ENCODE data around the gene CDK18.

The CDK18 gene

DNA sequence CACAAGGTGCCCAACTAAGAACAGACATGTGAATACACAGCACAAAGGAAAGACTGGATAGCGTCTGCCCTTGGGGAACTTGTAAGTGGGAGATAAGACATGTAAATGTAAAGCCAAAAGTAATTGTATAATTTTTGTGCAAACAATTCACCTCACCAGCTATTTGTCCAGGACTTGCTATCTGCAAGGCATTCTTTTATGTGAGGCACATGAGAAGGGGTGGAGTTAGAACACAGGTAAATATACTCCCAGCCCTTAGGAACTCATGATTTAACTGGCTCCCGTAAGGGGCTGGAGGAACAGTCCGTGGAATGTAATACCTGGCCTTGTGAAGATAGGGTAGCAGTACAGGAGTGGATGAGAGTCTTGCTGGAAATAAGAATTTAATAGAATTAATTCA is 61.3 kb downstream of the CDK18 start:
- in situ Hi-C loops (cut with MboI; ENCODE audit: low sequenced_read_pairs): no loop called here

- in situ Hi-C loops (cut with MboI; ENCODE audit: low sequenced_read_pairs): no loop called here
These were observed 63.2 kb downstream of the CDK18 start for GRCh38 chr1:205567716-205568115.

DNA sequence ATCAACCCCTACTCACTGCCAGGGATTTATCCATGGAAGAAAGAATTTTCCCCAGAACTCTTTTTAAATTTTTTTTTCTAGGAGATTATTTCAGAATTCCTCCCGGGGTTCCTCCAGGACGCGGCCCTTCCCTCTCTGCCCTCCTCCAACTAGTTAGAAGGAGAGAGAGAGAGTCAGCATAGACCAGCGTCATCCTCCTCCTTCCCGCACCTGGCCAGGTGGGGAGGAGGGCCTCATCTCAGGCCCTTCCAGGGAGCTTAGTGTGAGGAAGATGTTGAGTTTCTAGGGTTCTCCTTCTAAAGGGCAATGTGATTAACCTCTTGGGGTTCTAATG is 63.6 kb downstream of the CDK18 start:
- in situ Hi-C loops (cut with MboI; ENCODE audit: low sequenced_read_pairs): no loop called here

DNA sequence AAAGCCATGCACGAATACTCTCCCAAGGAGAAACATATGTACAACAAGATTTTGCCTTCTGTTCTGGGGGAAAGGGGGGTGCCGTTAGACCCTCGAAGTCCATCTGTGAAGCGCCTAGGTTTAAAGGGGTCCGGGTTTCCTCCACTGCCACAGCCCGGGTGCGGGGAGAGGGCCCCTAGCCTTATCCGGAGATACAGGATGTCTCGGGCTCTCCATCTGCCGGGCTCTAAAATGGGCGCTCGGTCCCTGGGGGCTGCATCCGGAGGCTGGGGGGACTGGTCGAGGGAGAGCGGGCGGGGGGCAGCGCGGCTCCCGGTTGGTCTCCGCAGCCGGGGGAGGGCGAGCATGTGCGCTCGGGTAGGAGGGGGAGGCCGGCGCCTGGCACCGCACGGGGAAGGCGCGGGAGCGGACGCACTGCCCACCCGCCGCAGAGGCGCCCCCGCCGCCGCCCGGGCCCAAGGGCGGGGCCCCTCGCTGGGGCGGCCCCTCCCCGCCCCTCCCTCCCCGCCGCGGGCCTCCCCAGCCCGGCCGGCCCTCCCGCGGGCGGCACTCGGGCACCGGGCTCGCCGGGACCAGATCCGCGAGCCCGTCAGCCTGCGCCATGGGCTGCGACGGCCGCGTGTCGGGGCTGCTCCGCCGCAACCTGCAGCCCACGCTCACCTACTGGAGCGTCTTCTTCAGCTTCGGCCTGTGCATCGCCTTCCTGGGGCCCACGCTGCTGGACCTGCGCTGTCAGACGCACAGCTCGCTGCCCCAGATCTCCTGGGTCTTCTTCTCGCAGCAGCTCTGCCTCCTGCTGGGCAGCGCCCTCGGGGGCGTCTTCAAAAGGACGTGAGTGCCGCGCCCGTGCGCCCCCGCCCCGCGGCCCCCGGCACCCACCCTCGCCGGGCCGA is 64.2 kb downstream of the CDK18 start:
- in situ Hi-C loops (cut with MboI; ENCODE audit: low sequenced_read_pairs): no loop called here

- in situ Hi-C loops (cut with MboI; ENCODE audit: low sequenced_read_pairs): no loop called here
These were observed 65.1 kb downstream of the CDK18 start for GRCh38 chr1:205569411-205570172.

DNA sequence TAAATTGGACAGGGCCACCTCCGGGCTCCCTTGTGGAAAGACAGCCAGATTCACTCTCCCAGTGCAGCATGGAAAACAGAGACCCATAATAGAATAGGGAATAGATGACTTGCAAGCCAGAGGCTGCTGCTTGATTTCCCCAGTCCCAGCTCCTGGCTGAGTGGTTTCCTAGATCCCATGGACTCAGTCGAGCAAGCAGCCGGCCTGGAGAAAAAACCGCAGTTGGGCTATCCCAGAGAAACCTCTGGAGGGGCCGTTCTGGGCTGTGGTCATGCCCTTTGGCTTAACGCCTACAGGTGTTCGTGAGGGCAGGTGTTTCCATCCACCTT is 65.7 kb downstream of the CDK18 start:
- in situ Hi-C loops (cut with MboI; ENCODE audit: low sequenced_read_pairs): no loop called here

DNA sequence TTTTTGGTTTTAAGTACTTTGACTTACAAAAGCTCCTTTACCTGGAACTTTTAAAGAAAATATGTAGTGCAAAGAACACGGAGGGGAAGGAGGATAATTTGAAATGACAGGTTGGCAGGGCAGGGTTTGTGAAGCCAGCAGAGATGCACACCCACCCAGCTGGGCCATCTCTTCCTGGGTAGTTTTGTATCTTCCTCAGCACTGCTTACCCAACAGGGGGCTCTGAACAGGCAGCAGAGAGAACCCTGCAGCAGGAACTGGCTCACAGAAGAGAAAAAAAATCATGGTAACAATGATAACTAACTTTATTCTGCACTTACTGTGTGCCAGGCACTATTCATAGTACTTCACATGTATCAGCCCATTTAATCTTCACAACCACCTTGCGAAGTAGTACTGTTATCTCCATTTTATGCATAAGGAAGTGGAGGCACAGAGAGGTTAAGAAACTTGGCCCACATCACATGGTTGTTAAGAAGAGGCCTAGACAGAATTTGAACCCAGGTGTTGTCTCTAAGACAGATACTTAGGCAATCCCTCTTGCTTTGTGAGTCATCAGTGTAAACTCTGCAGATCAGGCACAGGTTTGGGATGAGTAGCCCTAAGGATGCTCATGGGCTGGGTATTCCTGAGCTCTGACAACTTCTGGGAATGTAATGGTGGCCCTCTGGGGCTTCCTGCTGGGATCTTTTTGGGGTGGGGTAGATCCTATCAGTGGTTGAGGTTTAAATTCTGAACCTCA is 66.5 kb downstream of the CDK18 start:
- in situ Hi-C loops (cut with MboI; ENCODE audit: low sequenced_read_pairs): no loop called here

DNA sequence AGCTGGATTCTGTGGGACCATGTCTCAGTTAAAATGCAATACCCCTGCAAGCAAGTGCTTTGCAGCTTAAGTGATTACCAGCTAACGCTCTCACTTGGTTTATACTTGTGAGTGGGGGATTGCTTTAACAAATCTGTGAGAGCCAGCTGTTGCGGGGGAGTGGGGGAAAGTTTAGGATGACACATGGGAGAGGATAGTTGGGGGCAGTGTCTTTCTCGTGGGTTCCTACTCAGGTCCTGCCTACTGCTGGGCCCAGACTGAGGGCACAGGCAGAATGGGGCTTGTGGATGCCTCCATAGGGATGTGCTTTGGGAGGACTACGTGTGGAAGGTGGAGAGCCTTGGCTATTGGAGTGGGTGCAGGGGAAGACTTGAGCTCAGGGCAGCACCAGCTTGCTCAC is 67.3 kb downstream of the CDK18 start:
- in situ Hi-C loops (cut with MboI; ENCODE audit: low sequenced_read_pairs): no loop called here

DNA sequence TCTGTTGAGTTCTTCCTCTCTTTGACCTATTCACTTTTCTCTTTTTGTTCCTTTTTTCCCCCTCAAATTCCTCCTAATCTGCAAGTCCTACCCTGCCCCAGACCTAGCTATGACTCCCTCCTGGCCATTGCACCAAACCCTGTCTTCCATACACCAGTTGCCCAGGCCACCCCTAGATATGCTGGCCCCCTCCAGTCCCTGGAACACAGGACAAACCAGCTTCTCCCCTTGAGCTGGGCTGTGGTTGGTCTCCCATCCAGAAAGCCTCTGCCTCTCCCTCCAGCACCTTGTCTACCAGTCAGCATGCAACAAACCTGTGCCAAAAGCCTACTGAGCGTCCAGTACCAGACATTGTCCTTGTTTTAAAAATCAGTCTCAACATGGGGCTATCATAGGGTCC is 68.0 kb downstream of the CDK18 start:
- in situ Hi-C loops (cut with MboI; ENCODE audit: low sequenced_read_pairs): no loop called here

DNA sequence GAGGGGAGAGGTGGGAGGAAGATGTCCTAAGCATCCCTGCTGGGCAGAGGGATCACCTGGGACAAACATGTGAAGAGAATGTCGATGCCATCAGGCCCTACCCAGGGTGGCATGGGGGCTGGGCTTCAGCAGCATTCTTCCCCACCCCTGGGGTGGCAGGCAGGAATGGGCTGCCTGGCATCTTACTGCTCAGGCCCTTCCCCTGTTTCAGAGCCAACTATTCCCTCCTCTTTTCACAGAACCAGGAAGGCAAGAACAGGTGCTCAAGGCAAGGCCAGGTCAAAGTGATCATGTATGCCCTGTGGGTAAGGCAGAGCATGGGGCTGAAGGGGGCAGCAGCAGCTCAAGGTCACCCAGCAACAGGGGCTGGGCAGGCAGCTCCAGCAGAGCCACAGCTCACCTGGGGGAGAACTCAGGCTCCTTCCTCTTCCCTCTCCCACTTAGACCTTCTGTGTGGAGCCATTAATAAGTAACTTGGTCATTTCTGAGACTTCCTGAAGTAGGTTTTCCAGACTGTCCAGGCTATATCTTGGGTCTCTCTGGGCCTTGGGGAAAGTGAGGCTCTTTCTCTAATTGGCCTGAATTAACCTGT is 70.9 kb downstream of the CDK18 start:
- in situ Hi-C loops (cut with MboI; ENCODE audit: low sequenced_read_pairs): no loop called here

GRCh38 chr1:205576011-205576410 is 71.5 kb downstream of the CDK18 start:
- in situ Hi-C loops (cut with MboI; ENCODE audit: low sequenced_read_pairs): no loop called here

DNA sequence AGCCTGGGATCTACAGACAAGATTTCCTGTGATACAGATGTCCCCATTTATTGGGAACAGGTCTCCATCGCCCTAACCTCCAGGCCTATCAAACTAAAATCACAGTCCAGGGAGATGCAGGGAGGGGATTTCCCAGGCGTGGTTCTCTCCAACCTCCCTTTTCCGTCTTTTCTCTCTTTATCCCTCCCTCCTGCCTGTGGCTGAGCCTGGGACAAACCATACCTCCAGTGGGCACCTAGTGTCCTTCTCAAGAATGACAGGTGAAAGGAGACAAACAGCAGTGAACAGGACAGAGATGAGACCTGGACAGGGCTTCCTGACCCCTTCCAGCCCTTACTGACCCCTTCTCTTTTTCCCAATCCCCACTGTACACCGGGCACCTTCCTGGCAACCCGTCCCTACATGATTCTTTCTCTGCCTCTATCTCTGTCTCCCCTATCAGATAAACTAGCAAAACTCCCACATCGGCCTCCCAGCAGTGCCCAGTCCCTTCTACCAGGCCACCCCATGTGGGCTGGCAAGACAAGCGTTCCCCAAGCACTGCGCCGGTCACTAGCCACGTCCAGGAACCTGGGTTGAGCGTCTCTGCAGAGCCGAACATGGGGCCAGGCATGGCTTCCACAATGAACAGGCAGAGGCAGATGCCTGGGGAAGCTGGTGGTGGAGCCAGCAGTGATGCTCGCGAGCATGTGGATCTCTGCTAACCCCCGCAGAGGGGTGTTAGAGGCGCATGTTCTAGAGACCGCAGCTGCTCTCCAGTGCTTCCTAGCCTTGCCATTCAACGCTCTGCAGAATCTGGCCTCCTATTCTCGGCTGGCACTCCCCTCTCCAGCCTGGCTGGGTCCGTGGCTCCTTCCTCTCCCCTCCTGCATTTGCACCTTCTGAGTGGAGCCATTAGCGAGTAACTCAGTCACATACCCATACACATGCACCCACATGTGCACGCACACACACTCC is 72.6 kb downstream of the CDK18 start:
- in situ Hi-C loops (cut with MboI; ENCODE audit: low sequenced_read_pairs): no loop called here

- in situ Hi-C loops (cut with MboI; ENCODE audit: low sequenced_read_pairs): no loop called here
These were observed 73.6 kb downstream of the CDK18 start for GRCh38 chr1:205577874-205578658.

DNA sequence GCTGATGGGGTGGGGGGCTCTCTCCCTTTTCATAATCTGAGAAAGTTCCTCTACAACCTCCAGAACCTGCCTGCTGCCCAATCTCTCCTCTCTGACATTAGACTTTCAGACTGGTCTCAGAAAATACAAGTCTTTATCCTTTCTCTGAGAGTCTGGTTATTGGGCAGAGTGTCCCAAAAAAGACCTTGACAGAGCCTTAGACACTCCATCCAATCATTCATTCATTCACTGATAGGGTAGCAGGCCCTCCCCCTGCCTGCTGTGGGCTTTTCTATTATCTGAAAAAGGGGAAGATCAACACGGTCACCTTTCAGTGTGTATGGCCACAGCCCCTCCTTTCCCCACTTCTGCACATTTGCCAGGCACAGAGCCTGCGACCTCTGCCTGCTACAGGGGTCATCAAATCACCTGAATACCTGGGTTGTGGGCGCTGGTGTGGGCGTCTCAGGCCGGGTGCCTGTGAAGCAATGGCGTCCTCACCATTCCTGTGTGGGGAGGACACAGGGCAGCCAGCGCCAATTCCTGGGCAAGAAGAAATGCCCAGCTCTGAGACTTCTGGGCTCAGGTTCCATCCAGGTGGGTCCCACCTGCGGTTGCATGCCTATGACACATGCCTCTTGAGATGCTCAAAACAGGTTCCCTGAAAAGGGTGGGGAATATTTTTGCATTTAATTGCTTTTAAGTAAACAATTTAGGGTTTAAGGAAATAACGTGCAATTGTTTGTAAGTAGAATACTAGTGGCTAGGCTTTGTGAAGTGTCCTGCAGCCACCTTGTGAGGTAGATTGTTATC is 74.5 kb downstream of the CDK18 start:
- in situ Hi-C loops (cut with MboI; ENCODE audit: low sequenced_read_pairs): no loop called here

DNA sequence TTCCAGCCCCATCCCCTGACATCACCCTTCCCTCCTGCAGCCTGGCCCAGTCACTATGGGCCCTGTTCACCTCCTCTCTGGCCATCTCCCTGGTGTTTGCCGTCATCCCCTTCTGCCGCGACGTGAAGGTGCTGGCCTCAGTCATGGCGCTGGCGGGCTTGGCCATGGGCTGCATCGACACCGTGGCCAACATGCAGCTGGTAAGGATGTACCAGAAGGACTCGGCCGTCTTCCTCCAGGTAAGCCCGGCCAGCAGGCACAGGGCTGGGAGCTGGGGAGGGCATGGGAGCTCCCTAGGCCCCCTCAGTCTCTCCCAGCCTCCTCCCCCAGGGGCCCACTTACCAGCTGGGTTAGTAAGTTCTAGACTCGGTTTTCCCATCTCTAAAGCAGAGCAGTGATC is 75.2 kb downstream of the CDK18 start:
- in situ Hi-C loops (cut with MboI; ENCODE audit: low sequenced_read_pairs): no loop called here

- in situ Hi-C loops (cut with MboI; ENCODE audit: low sequenced_read_pairs): no loop called here
These were observed 75.9 kb downstream of the CDK18 start for GRCh38 chr1:205580140-205580922.

- in situ Hi-C loops (cut with MboI; ENCODE audit: low sequenced_read_pairs): no loop called here
These were observed 76.4 kb downstream of the CDK18 start for GRCh38 chr1:205580923-205581180.

DNA sequence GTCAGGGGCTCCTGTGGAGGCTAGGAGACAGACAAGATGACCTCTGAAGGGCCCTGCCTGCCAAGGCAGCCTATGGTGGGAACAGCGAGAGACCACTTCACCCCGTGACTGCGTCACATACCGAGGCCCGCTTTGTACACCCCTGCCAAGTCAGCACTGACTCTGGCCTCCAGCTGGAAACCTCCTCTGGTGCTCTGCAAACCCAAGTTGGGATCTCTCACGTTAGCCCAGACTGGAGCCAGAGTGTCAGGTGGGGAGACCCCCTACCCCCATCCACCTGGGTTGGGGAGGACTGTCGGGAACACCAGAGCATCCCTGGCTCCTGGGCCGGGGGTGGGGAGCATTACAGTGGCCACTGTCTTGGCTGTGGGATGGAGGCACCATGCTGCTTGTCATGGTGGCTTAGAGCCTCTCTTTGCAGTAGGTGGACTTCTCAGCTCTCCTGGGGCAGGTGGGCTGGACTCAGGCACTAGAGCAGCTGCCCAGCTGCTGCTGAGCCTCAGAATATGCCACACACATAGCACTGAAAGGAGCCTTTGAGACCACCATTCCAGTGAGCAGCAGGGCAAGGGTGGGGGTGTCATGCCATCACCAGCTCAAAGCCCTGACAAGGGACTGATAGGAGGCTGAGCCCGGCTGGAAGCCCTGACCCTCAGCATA is 77.0 kb downstream of the CDK18 start:
- in situ Hi-C loops (cut with MboI; ENCODE audit: low sequenced_read_pairs): no loop called here
